Endodermal cell (in vitro differentiated cells): ENCODE results near the gene ZDHHC24. TPM values are rescaled to one million over a fixed set of nuclear protein-coding genes. Genes with fewer than 3 reads are reported as not detected.

Experiments
- DNase-seq: peaks from one replicate; pipeline ENCODE4 v3.0.0-alpha.2; 2017
- H3K27ac ChIP-seq: 2 replicates; pipeline ENCODE4 v1.5.1; 2013; ENCODE audit warnings: mild to moderate bottlenecking, low read depth, low read length, moderate library complexity
- H3K27me3 ChIP-seq: 2 replicates; pipeline ENCODE4 v1.6.1; 2013; ENCODE audit warnings: mild to moderate bottlenecking, low read length, moderate library complexity; ENCODE audit not compliant: insufficient read depth, control insufficient read depth, poor library complexity, severe bottlenecking
- H3K36me3 ChIP-seq: 2 replicates; pipeline ENCODE4 v1.7.0; 2013; ENCODE audit warnings: mild to moderate bottlenecking, low read length, moderate library complexity; ENCODE audit not compliant: control insufficient read depth, insufficient read depth
- H3K4me1 ChIP-seq: one replicate; pipeline ENCODE4 v1.7.0; 2013; ENCODE audit warnings: low read length; ENCODE audit not compliant: control insufficient read depth, insufficient read depth
- H3K4me3 ChIP-seq: 2 replicates; pipeline ENCODE4 v1.5.1; 2013; ENCODE audit warnings: mild to moderate bottlenecking, low read length, moderate library complexity
- H3K9ac ChIP-seq: 2 replicates; pipeline ENCODE4 v1.6.1; 2013; ENCODE audit warnings: mild to moderate bottlenecking, low read length, moderate library complexity; ENCODE audit not compliant: poor library complexity, severe bottlenecking; ENCODE audit errors: extremely low read depth
- H3K9me3 ChIP-seq: 2 replicates; pipeline ENCODE4 v1.6.1; 2013; ENCODE audit warnings: mild to moderate bottlenecking, low read length, moderate library complexity; ENCODE audit not compliant: control insufficient read depth
- H3K27ac Mint-ChIP-seq: 2 replicates; pipeline ENCODE4 v1.8.0; 2020; ENCODE audit warnings: mixed read lengths
- H3K27me3 Mint-ChIP-seq: 2 replicates; pipeline ENCODE4 v1.8.0; 2021; ENCODE audit warnings: mild to moderate bottlenecking, mixed read lengths; ENCODE audit not compliant: insufficient read depth
- H3K36me3 Mint-ChIP-seq: 2 replicates; pipeline ENCODE4 v1.8.0; 2020; ENCODE audit warnings: low read depth, mixed read lengths
- H3K4me1 Mint-ChIP-seq: 2 replicates; pipeline ENCODE4 v1.8.0; 2020; ENCODE audit warnings: mixed read lengths
- H3K4me3 Mint-ChIP-seq: 2 replicates; pipeline ENCODE4 v1.8.0; 2020; ENCODE audit warnings: mild to moderate bottlenecking, moderate library complexity, mixed read lengths
- H3K9me3 Mint-ChIP-seq: 2 replicates; pipeline ENCODE4 v1.8.0; 2020; ENCODE audit warnings: mild to moderate bottlenecking, mixed read lengths
- CTCF ChIP-seq: fragments of 200-600 bp; sonication (generic); conservative IDR thresholded peaks from 2 replicates; pipeline ENCODE4 v1.5.0; 2021; ENCODE audit warnings: antibody characterized with exemption, mild to moderate bottlenecking
- WGBS, 2 experiments: methylation state at CpG; one replicate each; pipeline versions ENCODE4 v1.1.5 to v1.1.7; 2013; ENCODE audit warnings: missing lambda C conversion rate in 2 of 2, mixed read lengths in 1 of 2; ENCODE audit not compliant: insufficient coverage in 1 of 2, insufficient read length in 1 of 2; 5-methylcytosine and 5-hydroxymethylcytosine counted together
- total RNA-seq, 2 donors: library from RNA; stranded (reverse); fragmentation: NEBNext Ultra II Directional in 1 of 2; extraction: Animal tissue kit (Norgen Biotek cat#: 25700) in 1 of 2; gene quantifications; 2 replicates in 1 of 2; 3 replicates in 1 of 2; pipeline ENCODE4 v1.2.1, GENCODE V29; 2021

ZDHHC24 gene
- total RNA-seq, 2 donors from 2014 or later, result 10.6 to 11.7 TPM

- H3K4me3 ChIP-seq, result peak overlapping the region; percentile 94
- Mint-ChIP-seq H3K4me1 (peaks cover 10% of the 10 kb centered on the region), H3K27ac (peak overlapping the region; percentile 98), H3K36me3 (peaks cover 16% of the 10 kb centered on the region), H3K9me3 (peaks cover 31% of the 10 kb centered on the region), H3K27me3 (peaks cover 25% of the 10 kb centered on the region), H3K4me3 (peak overlapping the region; percentile 88)
- no peak for DNase-seq
- H3K9me3 ChIP-seq, result peaks cover 26% of the 10 kb centered on the region
- WGBS, 2 experiments, result 28 to 45% methylated on average over 9 to 12 of the region's 12 CpGs
- TF ChIP-seq CTCF, result no peak
- no peaks in the 10 kb centered on the region for H3K4me1 ChIP-seq
- peak overlapping the region; percentile 71 for H3K27ac ChIP-seq
- H3K9ac ChIP-seq, result peak overlapping the region; percentile 67
- H3K36me3 ChIP-seq, result peaks cover 5% of the 10 kb centered on the region
- H3K27me3 ChIP-seq, result no peaks in the 10 kb centered on the region
Measured at GRCh38 chr11:66593303-66593635, 47.4 kb upstream of the ZDHHC24 start.

GRCh38 chr11:66592457-66593302, 46.8 kb upstream of the ZDHHC24 start, which contains the start of the genes CCDC87 and CCS:
TSS of gene CCDC87 (minus strand) at chr11:66593063. CDS start at chr11:66593015, 48 bp downstream.
TSS of gene CCS (plus strand) at chr11:66593185. CDS start at chr11:66593262, 77 bp downstream.
- 19 to 20% methylated on average over 25 to 68 of the region's 68 CpGs for WGBS, 2 experiments
- peaks cover 5% of the 10 kb centered on the region for H3K36me3 ChIP-seq
- H3K36me3 Mint-ChIP-seq, result peaks cover 16% of the 10 kb centered on the region

GRCh38 chr11:66591175-66591574, 45.3 kb upstream of the ZDHHC24 start:
- peaks cover 10% of the 10 kb centered on the region for H3K36me3 Mint-ChIP-seq

More at GRCh38 chr11:66592457-66593302, 46.8 kb upstream of the ZDHHC24 start, which contains the start of the genes CCDC87 and CCS:
- Mint-ChIP-seq H3K27ac (peak within 1 kb of the TSS; percentile 98), H3K9me3 (peaks cover 31% of the 10 kb centered on the region), H3K27me3 (peaks cover 25% of the 10 kb centered on the region), H3K4me1 (peaks cover 10% of the 10 kb centered on the region), H3K4me3 (peak within 1 kb of the TSS; percentile 88)
- H3K4me3 ChIP-seq, result peak within 1 kb of the TSS; percentile 94
- peaks cover 26% of the 10 kb centered on the region for H3K9me3 ChIP-seq
- peak within 1 kb of the TSS; percentile 71 for H3K27ac ChIP-seq
- peak; percentile 98 for DNase-seq
- no peaks in the 10 kb centered on the region for H3K4me1 ChIP-seq
- peak; percentile 96 for TF ChIP-seq CTCF
- no peaks in the 10 kb centered on the region for H3K27me3 ChIP-seq
- peak within 1 kb of the TSS; percentile 67 for H3K9ac ChIP-seq

More at GRCh38 chr11:66591175-66591574, 45.3 kb upstream of the ZDHHC24 start:
- no peak overlapping the region for H3K4me3 ChIP-seq
- H3K27ac Mint-ChIP-seq, result no peak overlapping the region
- H3K9ac ChIP-seq, result no peak overlapping the region
- DNase-seq, result no peak
- H3K4me3 Mint-ChIP-seq, result no peak overlapping the region
- H3K9me3 Mint-ChIP-seq, result peaks cover 43% of the 10 kb centered on the region
- peaks cover 10% of the 10 kb centered on the region for H3K4me1 Mint-ChIP-seq
- H3K36me3 ChIP-seq, result no peaks in the 10 kb centered on the region
- H3K27ac ChIP-seq, result no peak overlapping the region
- H3K9me3 ChIP-seq, result peaks cover 26% of the 10 kb centered on the region
- 88 to 89% methylated on average over 2 of the region's 2 CpGs for WGBS, 2 experiments
- no peak for TF ChIP-seq CTCF
- peaks cover 30% of the 10 kb centered on the region for H3K27me3 Mint-ChIP-seq
- no peaks in the 10 kb centered on the region for H3K4me1 ChIP-seq
- H3K27me3 ChIP-seq, result no peaks in the 10 kb centered on the region
